HepG2 (cell line): ENCODE measurements around the gene ERMARD. TPM values are rescaled to one million over a fixed set of nuclear protein-coding genes. Genes with fewer than 3 reads are reported as not detected.

Experiments
- BCLAF1 ChIP-seq: fragments of 450-650 bp; IDR thresholded peaks from 2 replicates; pipeline ENCODE4 v1.6.1; 2017; ENCODE audit warnings: mild to moderate bottlenecking
- FOXC1 ChIP-seq: sonication (generic); formaldehyde crosslinking; IDR thresholded peaks from 2 replicates; pipeline ENCODE4 v1.8.0; 2022; ENCODE audit warnings: mild to moderate bottlenecking, missing genetic modification reagents, borderline replicate concordance
- FOXO1 ChIP-seq: sonication (generic); formaldehyde crosslinking; IDR thresholded peaks from 2 replicates; pipeline ENCODE4 v1.4.0; 2020; ENCODE audit warnings: missing genetic modification reagents
- HOMEZ ChIP-seq: IDR thresholded peaks from 2 replicates; pipeline ENCODE4 v1.6.1; 2016; ENCODE audit warnings: low read depth
- SAFB2 ChIP-seq: sonication (generic); formaldehyde crosslinking; IDR thresholded peaks from 2 replicates; pipeline ENCODE4 v1.5.1; 2020; ENCODE audit warnings: missing genetic modification reagents, low read depth, mild to moderate bottlenecking, borderline replicate concordance
- SALL2 ChIP-seq: sonication (generic); formaldehyde crosslinking; IDR thresholded peaks from 2 replicates; pipeline ENCODE4 v1.8.1; 2023; ENCODE audit warnings: mild to moderate bottlenecking, missing genetic modification reagents, inconsistent platforms
- SCMH1 ChIP-seq: sonication (generic); formaldehyde crosslinking; IDR thresholded peaks from 2 replicates; pipeline ENCODE4 v1.9.0; 2021; ENCODE audit warnings: missing genetic modification reagents, mild to moderate bottlenecking, borderline replicate concordance
- SRSF1 ChIP-seq: fragments of 200-400 bp; formaldehyde crosslinking; optimal IDR thresholded peaks from 2 replicates; pipeline ENCODE3; 2017; ENCODE audit warnings: mild to moderate bottlenecking, low read depth, low read length, moderate library complexity
- ZBTB33 ChIP-seq: sonication (generic); formaldehyde crosslinking; IDR thresholded peaks from 2 replicates; pipeline ENCODE4 v1.4.0; 2020; ENCODE audit warnings: missing genetic modification reagents
- ZHX2 ChIP-seq, 2 experiments: sonication (generic) in 1 of 2; formaldehyde crosslinking in 1 of 2; IDR thresholded peaks; 2 replicates each; pipeline versions ENCODE4 v1.6.1 to v1.9.0; 2014 to 2022; ENCODE audit warnings: antibody characterized with exemption in 1 of 2, borderline replicate concordance in 1 of 2, inconsistent platforms in 1 of 2, low read depth in 1 of 2, missing genetic modification reagents in 1 of 2
- ZMYM3 ChIP-seq: sonication (generic); formaldehyde crosslinking; IDR thresholded peaks from 2 replicates; pipeline ENCODE4 v1.5.1; 2020; ENCODE audit warnings: mild to moderate bottlenecking, missing genetic modification reagents
- ZNF598 ChIP-seq: sonication (generic); formaldehyde crosslinking; IDR thresholded peaks from 2 replicates; pipeline ENCODE4 v1.5.1; 2020; ENCODE audit warnings: mild to moderate bottlenecking, missing genetic modification reagents, borderline replicate concordance
- ZNF781 ChIP-seq: sonication (generic); formaldehyde crosslinking; IDR thresholded peaks from 2 replicates; pipeline ENCODE4 v1.5.1; 2020; ENCODE audit warnings: borderline replicate concordance, mild to moderate bottlenecking, missing genetic modification reagents; ENCODE audit errors: not compliant biosample characterization
- polyA plus RNA-seq, 8 experiments: library from polyadenylated mRNA; depleted of rRNA in 3 of 8; stranded (reverse) in 7 of 8; unstranded in 1 of 8; fragments of >200 nt; fragmentation: Illumina TruSeq in 4 of 8; extraction: Trizol in 4 of 8; gene quantifications; 2 replicates each; pipeline versions ENCODE4 v1.2.1 to v1.2.3, GENCODE V29; 2011 to 2016; ENCODE audit warnings: low read depth in 4 of 8, missing spikeins in 1 of 8, mixed read lengths in 1 of 8; ENCODE audit not compliant: insufficient read depth in 1 of 8
- total RNA-seq, 5 experiments: library from RNA; depleted of rRNA; stranded (reverse); fragments of >200 nt; fragmentation: Illumina TruSeq; extraction: Trizol; gene quantifications; 2 replicates each; pipeline ENCODE4 v1.2.3, GENCODE V29; 2016; ENCODE audit warnings: low read depth in 1 of 5

ERMARD gene
- total and polyA plus RNA-seq, 2 of the 13 experiments (the other 11 are each of a cell fraction or from before 2014, with no cell fraction given): 8.8 to 10.7 TPM

GRCh38 chr6:169751242-169752073 lies at the start of gene ERMARD, which contains the start of gene DYNLT2 (continued):
- TF ChIP-seq HOMEZ (CRISPR knock-in tag) (peak; percentile 79), SCMH1 (CRISPR knock-in tag) (no peak), ZMYM3 (no peak), ZNF598 (CRISPR knock-in tag) (peak; percentile 87; the same call in 1 of the 2 replicates), FOXO1 (CRISPR knock-in tag) (peak; percentile 47), SALL2 (CRISPR knock-in tag) (peak; percentile 100), ZHX2 (IDR thresholded peaks at IDR 0.05; ENCODE audit: low read depth) (peak; percentile 96), ZHX2 (CRISPR knock-in tag; IDR thresholded peaks at IDR 0.05; ENCODE audit: borderline replicate concordance) (peak; percentile 95), BCLAF1 (no peak), SRSF1 (peak; percentile 92), SAFB2 (peak; percentile 98), ZBTB33 (CRISPR knock-in tag) (peak; percentile 77), ZNF781 (peak; percentile 87), FOXC1 (CRISPR knock-in tag) (peak; percentile 99)
